Effector CD4-positive, alpha-beta T cell (primary cell): ENCODE results near the gene NFASC.
A peak's percentile ranks its signal among the peaks of the same experiment; 100 is the strongest.

Source experiments
- DNase-seq: peaks from one replicate; pipeline ENCODE4 v3.0.0-alpha.2; 2020

The NFASC gene

DNA sequence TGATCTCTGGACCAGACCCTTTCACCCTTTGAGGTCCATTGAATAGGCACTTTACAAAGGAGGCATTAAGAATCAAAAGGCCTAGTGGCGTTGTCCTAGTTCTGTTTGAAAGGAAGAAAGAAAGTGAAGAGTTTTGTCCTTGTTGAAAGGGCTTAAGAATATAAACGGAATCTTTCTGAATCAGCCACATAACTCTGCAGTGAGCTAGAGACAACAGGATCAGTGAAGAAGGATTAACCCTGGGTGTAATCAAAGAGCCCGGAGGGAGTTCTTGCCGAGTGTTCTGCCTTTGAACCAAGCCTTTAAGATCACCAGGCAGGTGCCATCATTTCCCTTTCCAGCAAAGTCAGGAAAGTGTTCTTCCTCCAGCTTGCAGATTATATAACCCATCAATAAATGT lies 117.5 kb downstream of the NFASC start:
- DNase-seq = no peak

DNA sequence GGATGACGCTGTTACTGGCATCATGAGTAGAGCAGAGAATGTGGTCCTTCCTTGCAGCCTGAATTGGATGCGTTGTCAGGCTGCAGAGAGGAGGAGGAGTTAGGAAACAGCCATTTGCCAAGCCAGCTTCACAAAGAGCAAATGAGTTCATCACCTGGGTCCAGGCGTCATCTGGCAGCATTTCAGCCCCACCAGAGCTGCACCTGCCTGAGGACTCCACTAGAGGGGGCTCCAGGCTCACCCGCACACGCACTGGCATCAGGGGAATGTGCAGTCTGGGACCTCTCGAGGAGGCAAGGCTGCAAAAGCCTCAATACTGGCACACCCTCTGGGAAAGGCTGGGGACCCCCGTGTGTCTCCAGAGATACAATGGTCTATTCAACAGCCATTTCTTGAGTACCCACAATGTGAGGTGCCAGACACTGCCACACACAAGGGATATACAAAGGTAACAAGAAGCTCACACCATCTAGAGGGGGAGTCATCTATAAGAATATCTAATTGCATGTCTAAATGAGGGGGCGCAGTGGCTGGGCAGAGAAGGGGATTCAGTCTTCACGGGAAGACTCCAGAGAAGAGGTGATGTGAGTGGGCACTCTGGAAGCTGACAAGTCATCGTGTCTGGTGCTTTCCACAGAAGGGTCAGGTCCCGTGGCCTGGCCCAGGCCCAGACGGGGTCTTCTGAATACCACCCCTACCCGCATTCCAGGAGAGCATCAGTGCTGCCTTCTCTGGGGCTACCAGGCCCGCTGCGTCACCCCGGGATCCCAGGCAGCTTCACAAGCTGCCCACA lies 118.8 kb downstream of the NFASC start:
- peak; percentile 9 for DNase-seq

DNA sequence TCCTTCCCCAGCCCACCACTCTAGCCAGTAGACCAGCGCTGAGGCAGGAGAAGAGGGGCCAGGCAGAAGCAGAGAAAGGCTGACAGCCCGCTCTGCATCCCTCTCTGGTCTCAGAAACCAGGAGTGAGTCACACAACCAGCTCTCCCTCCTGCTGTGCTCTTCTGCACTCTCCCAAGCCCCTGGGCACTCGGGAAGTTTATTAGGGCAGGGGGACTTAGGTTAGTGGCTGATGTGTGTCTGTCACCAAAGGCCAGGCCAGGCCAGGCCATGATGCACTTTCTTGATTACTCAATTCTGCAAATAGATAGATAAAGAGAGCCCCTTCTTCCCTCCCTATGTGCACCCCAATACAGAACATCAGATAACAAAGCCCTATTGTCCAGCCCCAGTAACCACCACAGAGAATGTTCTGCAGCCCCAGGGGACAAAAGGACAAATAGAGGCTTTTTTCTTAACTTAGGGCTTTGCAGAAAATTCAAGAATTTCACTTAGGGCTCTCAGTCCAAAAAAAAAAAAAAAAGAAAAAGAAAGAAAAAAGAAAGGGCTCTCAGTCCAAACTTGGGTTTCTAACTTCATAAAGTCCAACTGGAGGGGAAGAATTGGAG lies 119.5 kb downstream of the NFASC start:
- DNase-seq = no peak

DNA sequence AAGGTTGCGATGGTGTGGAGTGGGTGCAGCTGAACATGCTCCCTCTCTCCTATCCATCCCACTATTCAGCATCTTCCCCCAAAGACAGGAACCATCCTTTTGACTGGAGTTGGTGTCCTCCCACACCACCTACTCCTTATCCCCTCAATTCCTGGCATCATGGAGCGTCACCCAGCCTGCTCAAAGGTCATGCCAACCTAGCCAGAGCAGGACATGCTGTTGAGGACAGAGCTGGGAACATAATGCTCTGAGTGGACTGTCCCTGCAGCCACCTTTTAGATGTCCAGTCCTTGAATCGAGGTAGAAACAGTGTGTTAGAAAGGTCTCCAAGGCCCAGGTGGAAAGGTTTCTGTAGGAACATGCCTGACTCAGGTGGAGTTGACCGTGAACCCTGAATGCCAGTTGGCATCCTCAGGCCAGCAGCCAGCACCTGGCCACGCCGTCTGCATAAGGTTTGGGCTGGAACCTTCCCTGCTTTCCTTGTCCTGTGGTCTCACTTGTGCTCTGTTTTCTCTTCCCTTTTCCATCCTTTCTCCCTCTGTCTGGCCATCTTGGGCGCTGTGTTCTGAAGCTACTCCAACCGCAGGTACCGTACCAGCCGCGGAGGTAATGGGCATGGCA lies 120.2 kb downstream of the NFASC start:
- no peak for DNase-seq

DNA sequence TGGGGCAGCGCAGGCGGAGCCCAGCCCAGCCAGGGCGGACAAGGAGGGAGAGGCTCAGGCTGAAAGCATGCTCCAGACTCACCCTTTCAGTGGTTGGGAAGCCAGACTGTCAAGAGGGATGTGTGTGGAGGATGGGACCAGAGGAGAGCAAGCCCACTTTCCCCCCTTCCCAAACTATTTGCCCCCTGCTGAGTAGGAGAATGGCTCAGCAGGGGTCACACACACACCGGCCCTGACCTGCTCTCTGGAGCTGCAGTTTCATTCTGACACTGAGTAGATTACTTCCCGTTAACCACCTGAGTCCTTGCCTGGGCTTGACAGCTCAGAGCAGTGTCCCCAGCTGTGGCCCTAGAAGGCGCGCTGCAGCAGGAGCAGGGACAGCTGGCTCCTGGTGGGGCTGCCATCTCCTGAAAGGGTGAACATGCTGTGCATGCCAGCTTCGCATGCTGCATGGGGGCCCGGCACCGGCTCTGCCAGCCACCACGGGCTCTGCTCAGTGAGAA lies 120.7 kb downstream of the NFASC start:
- no peak for DNase-seq

DNA sequence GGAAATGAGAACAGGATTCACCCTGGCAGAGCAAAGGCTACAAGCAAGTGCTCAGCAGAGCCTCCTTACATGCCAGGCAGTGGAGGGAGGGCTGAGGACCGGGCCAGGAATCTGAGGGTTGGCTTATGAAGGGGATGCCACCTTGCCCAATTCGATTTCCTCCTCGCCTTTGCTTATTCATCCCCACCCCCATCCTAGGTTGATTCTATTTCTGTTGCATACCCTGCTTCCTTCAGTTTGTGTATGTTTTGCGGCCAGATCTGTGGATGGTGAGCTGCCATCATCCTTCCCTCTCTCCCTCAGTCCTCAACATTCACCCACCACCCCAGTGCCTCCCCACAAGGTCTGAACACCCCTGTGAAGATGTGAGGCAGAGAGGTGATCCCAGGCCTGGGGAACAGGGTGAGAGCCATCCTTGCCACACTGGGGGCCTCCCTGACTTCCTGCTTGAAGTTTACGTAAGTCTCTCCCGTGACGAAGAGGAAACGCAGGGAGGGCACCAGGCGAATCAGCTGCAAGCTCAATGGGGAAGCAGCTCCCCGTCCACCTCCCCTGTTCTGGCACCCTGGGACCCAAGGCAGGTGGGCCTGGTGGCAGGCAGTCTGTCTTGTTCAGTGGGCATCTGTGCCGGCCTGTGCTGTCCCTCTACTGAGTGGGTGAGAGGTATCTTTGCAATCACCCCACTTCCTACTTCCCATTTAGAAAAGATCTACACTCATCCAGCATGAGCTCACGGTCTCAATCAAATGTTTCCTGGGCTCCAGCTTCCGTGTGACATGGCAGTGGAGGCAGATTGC lies 121.7 kb downstream of the NFASC start:
- DNase-seq = no peak

DNA sequence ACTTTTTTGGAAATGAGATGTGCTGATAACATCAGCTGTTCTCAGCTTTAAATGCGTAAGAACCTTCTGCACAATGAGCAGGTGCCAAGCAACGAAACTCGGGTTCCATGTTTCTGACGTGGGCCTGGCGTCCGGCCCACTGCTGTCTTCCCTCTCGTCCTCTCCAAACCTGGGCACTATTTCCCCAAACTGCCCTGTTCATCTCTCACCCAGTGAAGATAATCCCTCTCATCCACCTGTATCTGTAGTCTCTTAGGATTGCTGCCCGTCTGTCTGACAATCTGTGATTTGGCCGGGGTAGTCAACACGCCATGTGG lies 122.3 kb downstream of the NFASC start:
- DNase-seq = no peak

DNA sequence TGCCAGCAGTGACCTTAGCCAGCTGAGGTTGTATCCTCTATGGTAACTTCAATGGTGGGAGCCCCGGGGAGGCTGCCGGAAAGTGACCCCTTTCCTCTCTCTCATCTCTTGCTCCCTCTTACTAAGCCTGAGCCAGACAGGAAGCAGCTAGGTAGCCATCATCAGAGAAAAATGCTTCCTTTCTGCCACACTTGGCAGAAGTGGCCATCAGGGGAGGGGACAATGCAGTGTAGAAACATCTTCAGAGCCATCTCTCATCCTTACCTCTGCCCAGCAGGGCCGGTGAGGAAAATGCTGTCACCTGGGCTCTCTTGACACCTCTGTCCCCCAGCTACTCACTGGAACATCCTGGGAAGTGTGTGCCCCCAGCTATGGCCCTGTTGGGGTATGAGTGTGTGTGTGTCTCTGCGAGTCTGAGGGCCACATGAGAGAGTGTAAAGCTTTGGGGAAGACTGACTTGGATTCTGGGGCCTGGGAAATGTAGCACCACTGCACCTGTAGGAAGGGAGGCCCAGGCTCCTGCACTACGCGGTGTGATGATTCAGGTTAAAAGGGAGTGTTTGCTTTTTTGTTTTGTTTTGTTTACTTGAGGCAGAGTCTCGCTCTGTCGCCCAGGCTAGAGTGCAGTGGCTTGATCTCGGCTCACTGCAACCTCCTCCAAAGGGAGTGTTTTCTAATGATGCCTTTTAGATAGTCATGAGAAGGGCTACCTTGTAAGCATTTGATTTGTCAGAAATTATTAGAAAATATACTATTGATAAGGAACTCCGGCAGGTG lies 123.6 kb downstream of the NFASC start:
- DNase-seq = no peak

DNA sequence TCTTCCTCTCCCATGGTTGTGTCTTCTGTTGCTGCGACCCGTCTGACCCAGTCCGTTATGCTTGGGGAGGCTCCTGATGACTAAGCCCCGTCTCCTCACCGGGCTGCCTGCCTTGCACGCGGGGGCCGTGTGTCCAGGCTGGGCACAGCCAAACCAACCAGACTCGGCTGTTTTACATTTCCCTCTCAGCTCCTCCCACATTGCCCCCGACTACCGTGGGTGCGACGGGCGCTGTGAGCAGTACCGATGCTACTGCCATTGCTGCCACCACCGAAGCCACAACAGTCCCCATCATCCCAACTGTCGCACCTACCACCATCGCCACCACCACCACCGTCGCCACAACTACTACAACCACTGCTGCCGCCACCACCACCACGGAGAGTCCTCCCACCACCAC lies 126.3 kb downstream of the NFASC start:
- no peak for DNase-seq

DNA sequence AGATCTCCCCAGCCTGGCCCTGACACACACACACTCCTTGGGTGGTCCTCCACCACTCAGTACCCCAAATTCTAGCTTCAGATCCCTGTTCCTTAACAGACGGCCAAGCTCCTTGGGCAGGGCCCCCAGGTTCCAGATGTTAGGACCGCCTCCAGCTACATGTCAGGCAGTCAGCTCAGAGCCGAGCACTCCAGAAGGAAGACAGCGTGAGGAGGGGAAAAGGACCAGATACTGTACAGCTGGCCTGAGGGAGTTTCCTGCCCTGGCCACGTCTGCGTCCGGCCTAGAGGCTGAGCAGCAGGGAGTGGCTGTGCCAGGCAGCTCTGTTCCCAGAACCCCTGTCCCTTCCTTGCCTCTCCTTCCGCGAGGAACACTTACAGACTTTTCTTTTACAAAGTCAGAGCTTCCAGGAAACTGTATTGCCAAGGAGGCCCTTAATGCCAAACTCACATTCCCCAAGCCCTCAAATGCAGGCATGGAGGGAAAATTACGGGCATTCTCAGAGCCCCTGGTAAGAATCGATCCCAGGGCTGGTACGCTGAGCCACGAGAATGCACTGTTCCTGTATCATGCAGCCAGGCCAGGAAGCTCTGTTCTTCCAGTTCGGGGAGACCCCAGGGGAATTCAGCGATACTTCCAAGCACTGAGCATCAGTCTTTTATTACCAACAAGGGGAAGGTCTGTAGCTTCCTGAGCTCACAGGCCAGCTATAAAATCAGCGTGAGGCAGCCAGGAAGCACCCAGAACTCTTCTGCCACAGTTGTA lies 127.1 kb downstream of the NFASC start:
- no peak for DNase-seq

DNA sequence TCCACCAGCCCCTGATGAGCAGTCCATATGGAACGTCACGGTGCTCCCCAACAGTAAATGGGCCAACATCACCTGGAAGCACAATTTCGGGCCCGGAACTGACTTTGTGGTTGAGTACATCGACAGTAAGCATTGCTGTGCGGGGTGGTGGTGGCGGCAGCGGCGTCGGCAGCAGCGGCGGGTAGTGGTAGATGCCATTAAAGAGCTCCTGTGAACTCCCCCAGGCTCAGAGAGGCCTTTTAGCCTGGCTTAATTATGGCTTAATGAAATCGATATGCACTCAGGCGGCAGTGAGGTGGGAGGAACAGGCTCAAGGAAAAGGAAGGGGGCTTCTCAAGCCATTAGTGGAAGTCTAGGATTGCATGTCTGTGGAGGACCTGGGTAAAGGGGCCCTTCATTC lies 130.5 kb downstream of the NFASC start:
- no peak for DNase-seq

DNA sequence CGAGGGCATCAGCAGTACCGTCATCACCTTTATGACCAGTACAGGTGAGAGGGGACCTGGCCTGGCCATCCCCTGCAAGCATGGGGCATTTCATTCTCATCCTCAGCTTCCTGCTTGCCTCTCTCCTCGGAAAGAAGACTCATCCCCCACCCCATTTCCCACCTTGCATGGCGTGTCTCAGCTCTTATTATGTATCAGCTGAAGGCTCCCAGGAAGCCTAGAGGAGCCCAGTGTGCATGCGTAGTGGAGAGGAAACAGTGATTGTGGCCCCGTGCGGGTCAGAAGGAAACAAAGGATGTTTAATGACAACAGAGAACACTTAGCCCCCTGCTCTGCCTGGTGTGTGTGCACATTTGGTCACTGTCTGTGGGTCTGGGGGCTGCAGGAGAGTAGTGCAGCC lies 132.0 kb downstream of the NFASC start:
- no peak for DNase-seq

DNA sequence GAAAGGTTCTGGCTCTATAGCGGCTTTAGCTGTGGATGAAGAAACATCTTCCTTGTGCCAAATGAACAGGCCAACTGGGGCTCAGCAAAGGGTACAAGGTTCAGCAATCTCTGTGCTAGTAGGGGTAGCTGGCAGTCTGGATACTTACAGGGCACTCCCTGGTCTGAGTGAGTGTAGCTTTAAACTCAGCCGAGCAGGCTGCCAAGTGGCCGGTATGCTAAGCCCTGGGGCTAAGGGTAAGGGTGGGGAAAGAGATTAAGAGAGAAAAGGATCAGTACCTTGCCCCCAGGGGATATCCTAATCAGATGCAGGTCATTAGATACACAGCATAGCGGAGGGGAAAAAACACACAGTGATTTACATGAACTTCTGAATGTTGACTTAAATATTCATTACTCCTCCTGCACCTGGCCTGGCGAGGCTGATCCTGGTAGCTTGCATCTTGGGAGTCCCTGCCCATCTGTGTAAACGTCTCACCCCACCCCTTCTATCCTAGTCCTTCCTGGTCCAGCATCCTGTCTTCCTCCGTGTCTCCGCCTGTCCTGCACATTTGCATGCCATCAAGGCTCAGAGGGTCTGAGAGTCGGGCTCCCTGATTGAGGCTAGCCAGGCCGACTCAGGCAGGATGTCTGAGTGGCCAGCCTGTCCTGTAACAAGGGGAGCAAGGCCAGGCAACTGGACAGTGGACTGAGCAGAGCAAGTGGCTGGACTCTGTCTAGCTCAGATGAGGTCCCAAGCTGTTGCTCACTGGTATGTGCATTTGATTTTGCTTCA lies 132.9 kb downstream of the NFASC start:
- no peak for DNase-seq

DNA sequence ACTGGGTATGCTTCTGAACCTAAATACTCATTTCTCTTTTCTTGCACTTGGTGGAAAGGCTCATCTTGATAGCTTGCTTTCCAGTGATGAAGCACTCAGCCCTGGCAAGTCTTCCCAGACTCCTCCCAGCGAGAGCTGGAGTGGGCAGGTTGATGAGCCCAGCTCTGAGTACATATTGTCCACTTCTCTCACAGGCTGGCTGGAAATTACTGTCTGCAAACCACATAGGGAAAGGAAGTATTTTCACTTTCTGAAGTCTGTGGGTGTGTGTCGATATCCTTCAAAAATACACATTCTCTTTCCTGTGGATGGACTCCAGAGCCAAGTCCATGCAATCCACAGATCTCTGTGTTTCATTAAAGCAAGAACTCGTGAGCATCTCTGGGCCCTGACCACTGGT lies 133.7 kb downstream of the NFASC start:
- DNase-seq = no peak

DNA sequence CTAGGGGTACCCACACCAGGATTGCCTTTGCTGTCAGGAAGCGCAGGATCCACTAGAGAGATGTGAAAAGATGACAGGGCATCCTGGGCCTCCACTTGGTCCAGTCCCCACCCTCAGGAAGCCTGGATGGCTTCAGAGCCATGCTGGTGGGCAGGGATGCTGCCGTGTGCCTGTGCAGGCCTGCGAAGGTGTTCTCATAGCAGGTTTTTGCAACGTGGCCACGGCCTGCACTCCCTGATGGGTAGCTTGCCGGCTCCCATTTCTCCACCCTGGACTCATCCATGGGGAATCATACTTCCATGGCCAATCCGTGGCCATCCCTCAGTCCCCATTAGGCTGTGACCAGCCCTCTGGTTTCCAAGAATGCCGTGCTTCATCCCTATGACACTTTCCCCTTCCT lies 138.2 kb downstream of the NFASC start:
- DNase-seq = no peak

DNA sequence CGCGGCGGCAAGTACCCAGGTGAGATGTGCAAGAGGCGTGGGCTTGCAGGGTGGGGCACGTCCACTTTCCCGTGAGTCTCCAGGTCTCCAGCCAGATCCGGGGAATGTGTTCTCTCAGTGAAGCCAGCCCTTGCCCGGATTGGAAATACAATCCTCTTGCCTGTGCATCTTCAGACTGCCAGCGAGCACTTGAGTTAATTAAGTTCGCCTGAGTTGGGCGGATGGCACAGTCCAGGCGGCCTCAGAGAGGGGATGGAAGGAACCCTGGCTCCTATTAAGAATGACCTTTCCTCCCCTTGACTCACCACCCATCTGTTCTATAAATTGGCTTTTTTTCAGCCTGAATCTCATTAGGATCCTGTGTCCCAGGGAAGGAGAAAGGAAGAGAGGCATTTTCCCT lies 139.0 kb downstream of the NFASC start:
- DNase-seq = no peak

DNA sequence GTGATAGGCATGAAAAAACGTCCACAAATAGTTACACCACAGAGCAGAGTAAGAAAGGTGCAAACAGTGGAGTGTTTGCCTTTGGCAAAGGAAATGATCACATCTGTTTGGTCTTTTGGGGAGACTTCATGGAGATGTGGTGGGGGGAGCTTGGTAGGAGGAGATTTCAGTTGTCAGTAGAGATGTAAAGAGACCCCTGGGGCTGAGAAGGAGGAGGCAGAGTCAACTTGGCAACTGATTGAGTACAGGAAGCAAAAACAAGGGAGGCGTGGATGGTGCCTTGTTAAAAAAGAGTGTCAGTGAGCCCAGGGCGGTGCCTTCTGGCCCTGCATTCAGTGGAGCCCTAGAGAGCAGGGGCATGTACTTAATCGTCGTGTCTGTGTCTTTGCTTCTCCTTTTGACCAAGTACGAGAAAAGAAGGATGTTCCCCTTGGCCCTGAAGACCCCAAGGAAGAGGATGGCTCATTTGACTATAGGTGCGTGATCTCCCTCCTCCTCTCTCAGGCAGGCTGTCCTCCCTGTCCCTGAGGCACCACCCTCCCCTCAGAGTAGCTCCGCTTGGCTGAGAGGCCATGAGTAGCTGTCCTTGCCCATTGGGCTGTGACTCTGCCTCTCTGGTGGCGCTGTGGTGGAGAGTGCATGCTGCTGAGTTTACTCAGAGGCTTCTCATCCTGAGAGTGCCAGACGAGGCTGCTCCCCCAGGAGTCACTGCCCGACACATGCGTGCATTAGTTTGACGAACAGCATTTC lies 141.9 kb downstream of the NFASC start:
- no peak for DNase-seq

DNA sequence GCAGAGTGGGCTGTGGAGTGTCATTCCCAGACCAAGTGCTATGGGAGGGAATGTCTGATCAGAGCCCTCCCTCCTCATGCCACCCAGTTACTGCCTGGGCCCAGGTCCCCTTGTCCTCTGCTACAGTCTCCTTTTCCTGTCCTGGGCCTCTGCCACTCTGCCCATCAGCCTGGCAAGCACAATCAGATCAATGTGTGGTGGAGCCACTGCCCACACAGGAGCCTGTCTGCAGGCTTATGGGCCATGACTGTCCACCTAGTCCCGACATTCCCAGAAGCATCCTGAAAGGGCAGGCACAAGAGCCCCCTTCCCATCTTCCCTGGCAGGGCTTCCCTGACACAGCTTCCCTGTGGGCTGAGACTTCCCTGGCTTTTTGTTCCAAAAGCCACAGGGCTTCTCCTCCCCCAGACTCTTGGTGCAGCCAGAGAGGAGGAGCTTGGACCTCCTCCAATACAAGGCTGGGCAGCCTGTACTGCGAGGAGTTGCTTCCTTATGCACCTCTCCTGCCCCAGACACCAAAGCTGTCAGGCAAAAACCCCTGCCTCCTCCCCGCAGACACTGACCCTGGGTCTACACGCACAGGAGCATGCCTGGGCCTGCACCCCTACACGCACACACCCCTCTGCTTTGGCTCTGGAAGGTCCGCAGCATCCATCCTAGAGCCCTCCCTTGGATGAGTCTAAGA lies 143.2 kb downstream of the NFASC start:
- DNase-seq = no peak

DNA sequence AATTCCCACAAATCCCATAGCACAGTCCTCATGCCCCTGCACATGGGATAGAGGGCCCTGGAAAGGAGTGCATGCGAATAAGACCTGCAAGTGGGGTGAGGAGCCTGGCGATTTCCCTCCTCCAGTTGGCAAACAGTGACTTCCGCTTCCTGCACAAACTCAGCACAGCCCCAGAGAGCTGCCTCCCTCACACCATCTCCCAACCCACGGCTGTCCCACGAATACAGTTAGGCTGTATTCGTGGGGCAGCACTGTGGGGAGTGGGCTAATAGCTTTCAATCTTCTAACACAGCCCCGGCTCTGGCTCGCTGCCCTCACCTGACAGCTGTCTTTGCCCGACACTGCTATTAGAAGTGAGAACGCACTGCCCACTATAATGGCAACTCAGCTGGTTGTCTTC lies 144.1 kb downstream of the NFASC start:
- no peak for DNase-seq

DNA sequence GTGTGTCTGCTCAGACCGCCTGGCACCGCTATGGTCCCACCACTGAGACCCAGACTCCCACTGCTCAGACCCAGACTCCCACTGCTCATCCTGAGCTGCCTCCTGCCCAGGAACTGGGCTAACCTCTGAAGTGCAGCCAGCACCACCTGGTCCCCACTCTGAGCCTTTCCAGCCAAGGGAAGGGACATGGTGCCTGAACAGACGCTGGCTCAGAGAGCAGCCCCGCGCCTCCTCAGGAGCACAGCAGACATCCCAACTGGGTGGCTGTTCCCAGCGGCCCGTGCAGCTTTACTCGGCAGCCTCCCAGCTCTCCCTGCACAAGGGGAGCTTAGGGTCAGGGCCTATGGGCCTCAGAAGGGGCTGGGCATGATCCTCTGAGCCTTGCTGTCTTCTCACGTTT lies 144.6 kb downstream of the NFASC start:
- DNase-seq = no peak
